BJ (cell line): Measurements from ENCODE around the gene ELAVL2. TPM values are rescaled to one million over a fixed set of nuclear protein-coding genes. Genes with fewer than 3 reads are reported as not detected.

Experiments
- CTCF ChIA-PET: fragments of 350-600 bp; formaldehyde crosslinking; extraction: SDS; loops from one replicate; lab custom pipeline; 2021; ENCODE audit warnings: antibody characterized with exemption, inconsistent platforms; lab: Yijun Ruan, JAX
- POLR2A ChIA-PET: fragments of 300-600 bp; sonication (Branson Sonifier 250); formaldehyde crosslinking; extraction: SDS; loops from one replicate; lab custom pipeline; 2021; ENCODE audit warnings: antibody characterized with exemption; lab: Charles Lee
- DNase-seq: peaks from one replicate; pipeline ENCODE4 v3.0.0-alpha.2; 2011; ENCODE audit warnings: low read depth
- H3K27me3 ChIP-seq: 2 replicates; pipeline ENCODE4 v1.6.0; 2011; ENCODE audit warnings: low read length; ENCODE audit not compliant: control insufficient read depth, insufficient read depth
- H3K36me3 ChIP-seq: 2 replicates; pipeline ENCODE4 v1.5.1; 2011; ENCODE audit warnings: low read length; ENCODE audit not compliant: control insufficient read depth, insufficient read depth
- H3K4me3 ChIP-seq: 2 replicates; pipeline ENCODE4 v1.5.1; 2011; ENCODE audit warnings: low read depth, mild to moderate bottlenecking, control low read depth, low read length
- CTCF ChIP-seq: IDR thresholded peaks from 2 replicates; pipeline ENCODE4 v1.5.1; 2011; ENCODE audit warnings: low read depth, mild to moderate bottlenecking, control low read depth, inconsistent platforms, low read length, moderate library complexity; ENCODE audit not compliant: insufficient read depth
- polyA plus RNA-seq: library from polyadenylated mRNA; depleted of rRNA; stranded (reverse); fragments of >200 nt; gene quantifications from 2 replicates; pipeline ENCODE4 v1.2.3, GENCODE V29; 2011

Gene ELAVL2
- polyA plus RNA-seq, 1 experiment: 0.04 TPM

- CTCF ChIA-PET: no interaction called here
- no peak for TF ChIP-seq CTCF
- POLR2A ChIA-PET: no interaction called here
Observed at GRCh38 chr9:23644896-23645295, 181.1 kb downstream of the ELAVL2 start.

GRCh38 chr9:23644326-23644725 is 181.7 kb downstream of the ELAVL2 start:
- no peak for DNase-seq
- no peak overlapping the region for H3K4me3 ChIP-seq
- H3K27me3 ChIP-seq: no peaks in the 10 kb centered on the region
- CTCF ChIA-PET: no interaction called here
- H3K36me3 ChIP-seq: no peaks in the 10 kb centered on the region
- TF ChIP-seq CTCF: no peak
- POLR2A ChIA-PET: no interaction called here

More at GRCh38 chr9:23644896-23645295, 181.1 kb downstream of the ELAVL2 start:
- DNase-seq: no peak
- Histone ChIP-seq H3K36me3 (no peaks in the 10 kb centered on the region), H3K27me3 (no peaks in the 10 kb centered on the region), H3K4me3 (no peak overlapping the region)

GRCh38 chr9:23643656-23644258 is 182.3 kb downstream of the ELAVL2 start:
- ChIA-PET CTCF (no interaction called here), POLR2A (no interaction called here)
- no peaks in the 10 kb centered on the region for H3K36me3 ChIP-seq
- no peak for TF ChIP-seq CTCF
- H3K4me3 ChIP-seq: no peak overlapping the region
- no peaks in the 10 kb centered on the region for H3K27me3 ChIP-seq
- DNase-seq: no peak
